ENCODE results near the gene GPR179. TPM values are rescaled to one million over a fixed set of nuclear protein-coding genes. Genes with fewer than 3 reads are reported as not detected.
"Not testable (repeated sequence)": the region's sequence is repeated elsewhere in the genome, so short reads cannot be mapped to it uniquely, and the experiment has no call there.

The GPR179 gene
- total RNA-seq, 1 donor from 2014 or later: 0.03 TPM

GRCh38 chr17:38285994-38286393, 57.8 kb downstream of the GPR179 start:
- intact Hi-C loops (cut with micrococcal nuclease); H3K27ac Mint-ChIP-seq; H3K36me3 Mint-ChIP-seq (ENCODE audit: low read depth); H3K4me3 Mint-ChIP-seq; H3K27me3 Mint-ChIP-seq (ENCODE audit: insufficient read depth); DNase-seq (ENCODE audit: low spot score); H3K9me3 Mint-ChIP-seq; H3K4me1 Mint-ChIP-seq (ENCODE audit: low read depth): not testable (repeated sequence)

Other genes starting within 250 kb of the GPR179 start
- gene TBC1D3E, start 216.0 kb downstream of the GPR179 start, total RNA-seq: not detected in 2 replicates
- gene TBC1D3, start 151.4 kb downstream of the GPR179 start, total RNA-seq: not detected in 2 replicates
- 41.8 and 43.1 TPM in 2 replicates for gene MRPL45, start 46.8 kb downstream of the GPR179 start, total RNA-seq
- 30.4 and 32.3 TPM in 2 replicates for gene SOCS7, start 7.9 kb upstream of the GPR179 start, total RNA-seq
- gene ARHGAP23, start 84.5 kb upstream of the GPR179 start, total RNA-seq: 0.57 and 0.88 TPM in 2 replicates